SK-N-SH treated with all-trans-retinoic acid at 6 μM for 48 hours (cell line): ENCODE measurements around the gene ZNF71.
A peak's percentile ranks its signal among the peaks of the same experiment; 100 is the strongest.

Experiments
- ATAC-seq: fragments of 200-7000 bp; cut with Tn5 transposase; 3 replicates; pipeline ENCODE4 v1.9.1; 2020; ENCODE audit warnings: mild to moderate bottlenecking, moderate library complexity
- ARNTL ChIP-seq: fragments of 450-650 bp; formaldehyde crosslinking; IDR thresholded peaks from 2 replicates; pipeline ENCODE4 v1.5.0; 2020; ENCODE audit warnings: low read depth, mild to moderate bottlenecking, moderate library complexity, borderline replicate concordance
- BACH2 ChIP-seq: fragments of 250-450 bp; sonication (Bioruptor Pico); IDR thresholded peaks from 2 replicates; pipeline ENCODE4 v1.9.0; 2021; ENCODE audit warnings: mild to moderate bottlenecking, borderline replicate concordance
- CSDC2 ChIP-seq: fragments of 250-450 bp; sonication (Bioruptor Pico); IDR thresholded peaks from 2 replicates; pipeline ENCODE4 v1.5.0; 2020; ENCODE audit warnings: mild to moderate bottlenecking, moderate library complexity
- ESRRG ChIP-seq: fragments of 250-450 bp; sonication (Bioruptor Pico); IDR thresholded peaks from 2 replicates; pipeline ENCODE4 v1.6.1; 2021; ENCODE audit warnings: mild to moderate bottlenecking
- GLIS3 ChIP-seq: fragments of 250-450 bp; sonication (Bioruptor Pico); IDR thresholded peaks from 2 replicates; pipeline ENCODE4 v1.5.0; 2020; ENCODE audit warnings: mild to moderate bottlenecking, moderate library complexity
- ISL1 ChIP-seq: fragments of 250-450 bp; sonication (Bioruptor Pico); IDR thresholded peaks from 2 replicates; pipeline ENCODE4 v2.1.2; 2022; ENCODE audit warnings: mild to moderate bottlenecking, moderate library complexity
- PPARA ChIP-seq: fragments of 250-450 bp; sonication (Bioruptor Pico); IDR thresholded peaks from 2 replicates; pipeline ENCODE4 v1.5.0; 2020; ENCODE audit warnings: mild to moderate bottlenecking, borderline replicate concordance
- RARB ChIP-seq: fragments of 250-450 bp; sonication (Bioruptor Pico); IDR thresholded peaks from 2 replicates; pipeline ENCODE4 v1.8.0; 2021; ENCODE audit warnings: mild to moderate bottlenecking, moderate library complexity
- SNAI2 ChIP-seq: fragments of 250-450 bp; sonication (Bioruptor Pico); IDR thresholded peaks from 2 replicates; pipeline ENCODE4 v1.5.0; 2020; ENCODE audit warnings: mild to moderate bottlenecking, moderate library complexity
- TCF4 ChIP-seq: fragments of 250-450 bp; sonication (Bioruptor Pico); IDR thresholded peaks from 2 replicates; pipeline ENCODE4 v1.8.0; 2021; ENCODE audit warnings: mild to moderate bottlenecking, moderate library complexity, borderline replicate concordance
- TOX ChIP-seq: fragments of 250-450 bp; sonication (Bioruptor Pico); IDR thresholded peaks from 2 replicates; pipeline ENCODE4 v1.8.0; 2021; ENCODE audit warnings: mild to moderate bottlenecking, moderate library complexity, borderline replicate concordance
- ZC3H10 ChIP-seq: fragments of 250-450 bp; sonication (Bioruptor Pico); IDR thresholded peaks from 2 replicates; pipeline ENCODE4 v1.5.1; 2021; ENCODE audit warnings: mild to moderate bottlenecking, moderate library complexity
- ZFP3 ChIP-seq: fragments of 250-450 bp; sonication (Bioruptor Pico); IDR thresholded peaks from 2 replicates; pipeline ENCODE4 v1.5.0; 2020; ENCODE audit warnings: mild to moderate bottlenecking, moderate library complexity
- ZFP30 ChIP-seq: fragments of 450-650 bp; formaldehyde crosslinking; IDR thresholded peaks from 2 replicates; pipeline ENCODE4 v1.5.0; 2022; ENCODE audit warnings: mild to moderate bottlenecking, moderate library complexity
- ZNF565 ChIP-seq: fragments of 450-650 bp; formaldehyde crosslinking; conservative IDR thresholded peaks from 2 replicates; pipeline ENCODE4 v1.5.0; 2020; ENCODE audit warnings: low read depth, mild to moderate bottlenecking, moderate library complexity
- ZNF70 ChIP-seq: fragments of 450-650 bp; formaldehyde crosslinking; IDR thresholded peaks from 2 replicates; pipeline ENCODE4 v1.5.0; 2020; ENCODE audit warnings: mild to moderate bottlenecking, moderate library complexity
- TF ChIP-seq, protein P1 (sequence below): fragments of 250-450 bp; sonication (Bioruptor Pico); IDR thresholded peaks from 2 replicates; pipeline ENCODE4 v1.8.0; 2021; ENCODE audit warnings: low read depth, mild to moderate bottlenecking, moderate library complexity, borderline replicate concordance
- TF ChIP-seq, protein P2 (sequence below): fragments of 250-450 bp; sonication (Bioruptor Pico); IDR thresholded peaks from 2 replicates; pipeline ENCODE4 v1.8.0; 2020; ENCODE audit warnings: mild to moderate bottlenecking, moderate library complexity, borderline replicate concordance
- TF ChIP-seq, protein P3 (sequence below): fragments of 250-450 bp; sonication (Bioruptor Pico); IDR thresholded peaks from 2 replicates; pipeline ENCODE4 v1.5.0; 2020; ENCODE audit warnings: mild to moderate bottlenecking, moderate library complexity
- TF ChIP-seq, protein P4 (sequence below): fragments of 250-450 bp; sonication (Bioruptor Pico); IDR thresholded peaks from 2 replicates; pipeline ENCODE4 v1.5.1; 2020; ENCODE audit warnings: low read depth, mild to moderate bottlenecking, moderate library complexity

ZNF71 gene

DNA sequence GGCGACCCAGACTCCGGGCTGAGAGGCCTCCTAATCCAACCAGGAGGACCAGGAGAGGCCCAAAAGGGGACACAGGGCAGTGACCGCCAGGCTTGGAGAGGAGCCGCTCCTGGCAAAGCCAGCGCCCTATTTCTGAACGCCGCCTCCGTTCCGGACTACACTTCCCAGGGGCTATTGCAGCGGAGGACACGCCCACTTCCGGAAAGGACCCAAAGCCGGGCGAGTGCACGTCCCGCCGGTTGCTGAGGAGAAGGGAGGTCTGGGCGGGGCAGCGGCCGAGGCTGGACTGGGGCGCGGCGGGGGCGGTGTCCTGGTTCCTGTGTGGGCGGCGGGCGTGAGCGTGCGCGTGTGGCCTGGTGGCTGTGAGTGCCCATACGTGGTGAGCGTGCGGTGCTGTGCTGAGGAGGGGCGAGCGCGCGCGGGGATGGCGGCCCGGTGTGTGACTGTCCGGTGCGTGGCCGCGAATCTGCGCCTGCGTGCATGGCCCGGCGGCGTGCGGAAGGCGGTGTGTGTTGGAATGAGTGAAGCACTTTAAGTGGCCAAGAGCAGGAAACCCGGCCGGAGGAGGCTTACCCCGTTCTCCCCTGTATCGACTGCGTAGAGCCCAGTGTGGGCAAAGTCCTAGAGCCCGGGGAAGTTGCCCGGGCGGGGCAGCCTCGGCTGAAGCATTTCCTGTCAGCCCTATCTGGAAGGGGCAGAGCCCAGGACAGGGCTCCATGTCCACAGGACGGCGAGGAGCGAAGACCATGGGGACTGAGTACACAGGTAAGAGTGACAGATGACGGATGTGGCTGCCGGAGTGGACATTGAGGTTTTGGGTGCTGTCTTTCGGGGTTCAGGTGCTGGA, 27.6 kb upstream of the ZNF71 start, which contains the start of gene ZNF470:
ZNF470 (plus strand) TSS at position 195 of the 847 bp plus-strand sequence. CDS start 2,844 bp downstream, outside the sequence.
- peak; percentile 99 for ATAC-seq

DNA sequence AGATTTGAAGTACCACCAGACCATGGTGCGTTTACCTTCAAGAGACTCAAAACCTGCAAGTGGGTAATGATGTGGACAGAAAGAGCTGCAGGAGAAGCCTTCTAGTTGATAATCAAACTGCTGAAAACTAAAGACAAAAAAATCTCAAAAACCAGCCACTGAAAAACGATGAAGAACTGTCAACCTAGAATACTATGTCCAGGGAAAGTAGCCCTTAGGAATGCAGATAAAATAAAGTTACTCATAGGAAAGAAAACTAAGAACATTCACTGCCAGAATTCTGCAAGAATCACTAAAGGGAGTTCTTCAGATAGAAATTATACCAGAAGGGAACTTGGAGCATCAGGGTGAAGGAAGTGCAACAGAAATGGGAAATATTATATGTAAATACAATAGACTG, 22.5 kb upstream of the ZNF71 start:
- ATAC-seq = no peak
- TF ChIP-seq CSDC2 (no peak), ZNF70 (CRISPR knock-in tag) (no peak), RARB (CRISPR knock-in tag) (no peak), TOX (no peak), TCF4 (CRISPR knock-in tag) (no peak), BACH2 (CRISPR knock-in tag) (no peak), SNAI2 (CRISPR knock-in tag) (no peak), ZFP30 (no peak), ARNTL (CRISPR knock-in tag) (no peak), ZC3H10 (no peak), ISL1 (no peak), ZNF565 (CRISPR knock-in tag) (no peak), PPARA (CRISPR knock-in tag) (no peak), GLIS3 (no peak), ZFP3 (no peak)
- TF ChIP-seq, protein P1, sequence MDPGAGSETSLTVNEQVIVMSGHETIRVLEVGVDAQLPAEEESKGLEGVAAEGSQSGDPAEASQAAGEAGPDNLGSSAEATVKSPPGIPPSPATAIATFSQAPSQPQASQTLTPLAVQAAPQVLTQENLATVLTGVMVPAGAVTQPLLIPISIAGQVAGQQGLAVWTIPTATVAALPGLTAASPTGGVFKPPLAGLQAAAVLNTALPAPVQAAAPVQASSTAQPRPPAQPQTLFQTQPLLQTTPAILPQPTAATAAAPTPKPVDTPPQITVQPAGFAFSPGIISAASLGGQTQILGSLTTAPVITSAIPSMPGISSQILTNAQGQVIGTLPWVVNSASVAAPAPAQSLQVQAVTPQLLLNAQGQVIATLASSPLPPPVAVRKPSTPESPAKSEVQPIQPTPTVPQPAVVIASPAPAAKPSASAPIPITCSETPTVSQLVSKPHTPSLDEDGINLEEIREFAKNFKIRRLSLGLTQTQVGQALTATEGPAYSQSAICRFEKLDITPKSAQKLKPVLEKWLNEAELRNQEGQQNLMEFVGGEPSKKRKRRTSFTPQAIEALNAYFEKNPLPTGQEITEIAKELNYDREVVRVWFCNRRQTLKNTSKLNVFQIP (CRISPR knock-in tag) = no peak
- TF ChIP-seq, protein P2, sequence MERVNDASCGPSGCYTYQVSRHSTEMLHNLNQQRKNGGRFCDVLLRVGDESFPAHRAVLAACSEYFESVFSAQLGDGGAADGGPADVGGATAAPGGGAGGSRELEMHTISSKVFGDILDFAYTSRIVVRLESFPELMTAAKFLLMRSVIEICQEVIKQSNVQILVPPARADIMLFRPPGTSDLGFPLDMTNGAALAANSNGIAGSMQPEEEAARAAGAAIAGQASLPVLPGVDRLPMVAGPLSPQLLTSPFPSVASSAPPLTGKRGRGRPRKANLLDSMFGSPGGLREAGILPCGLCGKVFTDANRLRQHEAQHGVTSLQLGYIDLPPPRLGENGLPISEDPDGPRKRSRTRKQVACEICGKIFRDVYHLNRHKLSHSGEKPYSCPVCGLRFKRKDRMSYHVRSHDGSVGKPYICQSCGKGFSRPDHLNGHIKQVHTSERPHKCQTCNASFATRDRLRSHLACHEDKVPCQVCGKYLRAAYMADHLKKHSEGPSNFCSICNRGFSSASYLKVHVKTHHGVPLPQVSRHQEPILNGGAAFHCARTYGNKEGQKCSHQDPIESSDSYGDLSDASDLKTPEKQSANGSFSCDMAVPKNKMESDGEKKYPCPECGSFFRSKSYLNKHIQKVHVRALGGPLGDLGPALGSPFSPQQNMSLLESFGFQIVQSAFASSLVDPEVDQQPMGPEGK (CRISPR knock-in tag) = no peak
- TF ChIP-seq, protein P3, sequence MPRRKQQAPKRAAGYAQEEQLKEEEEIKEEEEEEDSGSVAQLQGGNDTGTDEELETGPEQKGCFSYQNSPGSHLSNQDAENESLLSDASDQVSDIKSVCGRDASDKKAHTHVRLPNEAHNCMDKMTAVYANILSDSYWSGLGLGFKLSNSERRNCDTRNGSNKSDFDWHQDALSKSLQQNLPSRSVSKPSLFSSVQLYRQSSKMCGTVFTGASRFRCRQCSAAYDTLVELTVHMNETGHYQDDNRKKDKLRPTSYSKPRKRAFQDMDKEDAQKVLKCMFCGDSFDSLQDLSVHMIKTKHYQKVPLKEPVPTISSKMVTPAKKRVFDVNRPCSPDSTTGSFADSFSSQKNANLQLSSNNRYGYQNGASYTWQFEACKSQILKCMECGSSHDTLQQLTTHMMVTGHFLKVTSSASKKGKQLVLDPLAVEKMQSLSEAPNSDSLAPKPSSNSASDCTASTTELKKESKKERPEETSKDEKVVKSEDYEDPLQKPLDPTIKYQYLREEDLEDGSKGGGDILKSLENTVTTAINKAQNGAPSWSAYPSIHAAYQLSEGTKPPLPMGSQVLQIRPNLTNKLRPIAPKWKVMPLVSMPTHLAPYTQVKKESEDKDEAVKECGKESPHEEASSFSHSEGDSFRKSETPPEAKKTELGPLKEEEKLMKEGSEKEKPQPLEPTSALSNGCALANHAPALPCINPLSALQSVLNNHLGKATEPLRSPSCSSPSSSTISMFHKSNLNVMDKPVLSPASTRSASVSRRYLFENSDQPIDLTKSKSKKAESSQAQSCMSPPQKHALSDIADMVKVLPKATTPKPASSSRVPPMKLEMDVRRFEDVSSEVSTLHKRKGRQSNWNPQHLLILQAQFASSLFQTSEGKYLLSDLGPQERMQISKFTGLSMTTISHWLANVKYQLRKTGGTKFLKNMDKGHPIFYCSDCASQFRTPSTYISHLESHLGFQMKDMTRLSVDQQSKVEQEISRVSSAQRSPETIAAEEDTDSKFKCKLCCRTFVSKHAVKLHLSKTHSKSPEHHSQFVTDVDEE (CRISPR knock-in tag) = no peak

More for the DNA sequence above, 27.6 kb upstream of the ZNF71 start, which contains the start of gene ZNF470:
- TF ChIP-seq TCF4 (CRISPR knock-in tag) (no peak), TOX (no peak)
- TF ChIP-seq, all 23 proteins: peak for 0

DNA sequence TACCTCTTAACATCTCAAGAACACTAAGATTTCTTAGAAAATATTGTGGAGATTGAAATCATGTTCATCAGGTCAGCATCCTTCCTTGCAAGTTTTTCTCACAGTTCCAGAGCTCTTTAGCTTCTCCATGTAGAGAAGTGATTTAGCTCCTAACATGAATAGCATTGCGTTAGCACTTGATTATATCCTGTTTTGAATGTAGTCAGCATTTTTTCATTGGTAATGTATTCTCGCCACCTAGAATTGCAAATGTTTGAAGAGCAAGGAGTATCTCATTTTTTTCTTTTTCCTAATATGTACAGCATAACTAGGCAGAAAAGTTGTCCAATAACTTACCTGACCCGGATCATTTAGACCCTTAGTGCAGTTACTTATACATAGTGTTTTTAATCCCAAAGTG, 21.2 kb upstream of the ZNF71 start:
- no peak for TF ChIP-seq ESRRG (CRISPR knock-in tag)
- no peak for TF ChIP-seq RARB (CRISPR knock-in tag)
- TF ChIP-seq ZC3H10 = no peak
- no peak for TF ChIP-seq CSDC2
- TF ChIP-seq, protein P4, sequence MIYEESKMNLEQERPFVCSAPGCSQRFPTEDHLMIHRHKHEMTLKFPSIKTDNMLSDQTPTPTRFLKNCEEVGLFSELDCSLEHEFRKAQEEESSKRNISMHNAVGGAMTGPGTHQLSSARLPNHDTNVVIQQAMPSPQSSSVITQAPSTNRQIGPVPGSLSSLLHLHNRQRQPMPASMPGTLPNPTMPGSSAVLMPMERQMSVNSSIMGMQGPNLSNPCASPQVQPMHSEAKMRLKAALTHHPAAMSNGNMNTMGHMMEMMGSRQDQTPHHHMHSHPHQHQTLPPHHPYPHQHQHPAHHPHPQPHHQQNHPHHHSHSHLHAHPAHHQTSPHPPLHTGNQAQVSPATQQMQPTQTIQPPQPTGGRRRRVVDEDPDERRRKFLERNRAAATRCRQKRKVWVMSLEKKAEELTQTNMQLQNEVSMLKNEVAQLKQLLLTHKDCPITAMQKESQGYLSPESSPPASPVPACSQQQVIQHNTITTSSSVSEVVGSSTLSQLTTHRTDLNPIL (CRISPR knock-in tag) = no peak
- TF ChIP-seq GLIS3 = no peak
- TF ChIP-seq, protein P3 (CRISPR knock-in tag) = no peak
- TF ChIP-seq ZFP3 = no peak
- no peak for ATAC-seq
